ENCODE measurements around the gene ARSG. TPM values are rescaled to one million over a fixed set of nuclear protein-coding genes. Genes with fewer than 3 reads are reported as not detected.

ARSG gene
- total and polyA plus RNA-seq, 2 of the 13 experiments (the other 11 are each of a cell fraction or from before 2014, with no cell fraction given), result 3.7 to 15.2 TPM

- no peak for TF ChIP-seq DMTF1 (CRISPR knock-in tag; IDR thresholded peaks at IDR 0.05)
- no peak for TF ChIP-seq ZNF24 (IDR thresholded peaks at IDR 0.05)
- TF ChIP-seq ZNF282 (IDR thresholded peaks at IDR 0.05; ENCODE audit: partially characterized antibody), result no peak
- TF ChIP-seq, protein P1, sequence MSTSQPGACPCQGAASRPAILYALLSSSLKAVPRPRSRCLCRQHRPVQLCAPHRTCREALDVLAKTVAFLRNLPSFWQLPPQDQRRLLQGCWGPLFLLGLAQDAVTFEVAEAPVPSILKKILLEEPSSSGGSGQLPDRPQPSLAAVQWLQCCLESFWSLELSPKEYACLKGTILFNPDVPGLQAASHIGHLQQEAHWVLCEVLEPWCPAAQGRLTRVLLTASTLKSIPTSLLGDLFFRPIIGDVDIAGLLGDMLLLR (CRISPR knock-in tag; IDR thresholded peaks at IDR 0.05), result peak; percentile 85; the same call in 1 of the 2 replicates
- no peak for TF ChIP-seq NFYC (CRISPR knock-in tag; IDR thresholded peaks at IDR 0.05)
- no peak for TF ChIP-seq KDM1A (CRISPR knock-in tag; IDR thresholded peaks at IDR 0.05)
- TF ChIP-seq ZNF749 (CRISPR knock-in tag; IDR thresholded peaks at IDR 0.05; ENCODE audit: borderline replicate concordance), result 0 out of 2 replicates have a peak, but pooled peaks have one; percentile 33
- TF ChIP-seq WIZ (CRISPR knock-in tag; IDR thresholded peaks at IDR 0.05), result no peak
- TF ChIP-seq MZF1 (CRISPR knock-in tag; IDR thresholded peaks at IDR 0.05; ENCODE audit: borderline replicate concordance), result no peak
- TF ChIP-seq ZNF564 (CRISPR knock-in tag; IDR thresholded peaks at IDR 0.05), result 0 out of 2 replicates have a peak, but pooled peaks have one; percentile 45
- peak; percentile 10; the same call in 1 of the 2 replicates for TF ChIP-seq ZNF121 (CRISPR knock-in tag; IDR thresholded peaks at IDR 0.05)
- no peak for TF ChIP-seq XBP1 (CRISPR knock-in tag; IDR thresholded peaks at IDR 0.05)
- TF ChIP-seq KDM5B (CRISPR knock-in tag; IDR thresholded peaks at IDR 0.05; ENCODE audit: borderline replicate concordance), result no peak; the same call in 1 of the 2 replicates
- TF ChIP-seq CCAR2 (optimal IDR thresholded peaks at IDR 0.05; ENCODE audit: low read depth, low read length), result no peak
- TF ChIP-seq THAP11 (CRISPR knock-in tag; IDR thresholded peaks at IDR 0.05), result no peak; the same call in 1 of the 2 replicates
- no peak for TF ChIP-seq ZNF335 (CRISPR knock-in tag; IDR thresholded peaks at IDR 0.05)
- TF ChIP-seq EP300 (IDR thresholded peaks at IDR 0.05; ENCODE audit: low read depth in 2 of 2, low read length in 2 of 2), result no peak
- TF ChIP-seq EP300 (CRISPR knock-in tag; IDR thresholded peaks at IDR 0.05; ENCODE audit: borderline replicate concordance), result no peak
- no peak for TF ChIP-seq AFF4 (CRISPR knock-in tag; IDR thresholded peaks at IDR 0.05)
- TF ChIP-seq ZNF432 (CRISPR knock-in tag; IDR thresholded peaks at IDR 0.05; ENCODE audit: borderline replicate concordance), result no peak
- TF ChIP-seq LBX2 (CRISPR knock-in tag; IDR thresholded peaks at IDR 0.05; ENCODE audit: borderline replicate concordance), result no peak
Observed at GRCh38 chr17:68290955-68291835, at the start of gene ARSG, which contains the start of gene SLC16A6 (continued).
